Measurements from ENCODE around the gene CGB3. TPM values are rescaled to one million over a fixed set of nuclear protein-coding genes. Genes with fewer than 3 reads are reported as not detected.

Gene CGB3
- polyA plus RNA-seq, 1 donor (not counting 4 experiments of a cell fraction or from before 2014, with no cell fraction given) = not detected

GRCh38 chr19:49010453-49010852, 13.7 kb downstream of the CGB3 start:
- Histone ChIP-seq H3K27ac (ENCODE audit: control insufficient read depth, insufficient read depth, low read length) (no peak overlapping the region), H3K9ac (ENCODE audit: control insufficient read depth, extremely low read depth, insufficient read depth, low read length) (no peak overlapping the region), H3K4me2 (ENCODE audit: control insufficient read depth, extremely low read depth, insufficient read depth, low read depth, low read length) (no peak overlapping the region), H3K27me3 (ENCODE audit: control insufficient read depth, extremely low read depth, insufficient read depth, low read length) (no peaks in the 10 kb centered on the region), H3K36me3 (ENCODE audit: control insufficient read depth in 2 of 2, extremely low read depth in 1 of 2, insufficient read depth in 2 of 2, low read length in 2 of 2) (peaks cover 26 to 38% of the 10 kb centered on the region in 2 experiments), H3K4me3 (ENCODE audit: control insufficient read depth in 2 of 3, extremely low read depth in 1 of 3, insufficient read depth in 2 of 3, low read depth in 1 of 3, low read length in 3 of 3) (no peak overlapping the region), H3K79me2 (ENCODE audit: control insufficient read depth, insufficient read depth, low read length) (no peaks in the 10 kb centered on the region), H4K20me1 (ENCODE audit: control insufficient read depth, extremely low read depth, insufficient read depth, low read length) (no peaks in the 10 kb centered on the region), H2AFZ (ENCODE audit: control insufficient read depth, low read length) (no peak overlapping the region), H3K9me3 (ENCODE audit: control insufficient read depth, low read depth, low read length) (no peaks in the 10 kb centered on the region), H3K4me1 (ENCODE audit: control insufficient read depth, extremely low read depth, insufficient read depth, low read length) (no peaks in the 10 kb centered on the region), H3K9me1 (ENCODE audit: control insufficient read depth, extremely low read depth, insufficient read depth, low read length) (no peaks in the 10 kb centered on the region)
- no peak for DNase-seq (ENCODE audit: low read depth, low spot score)
- FAIRE-seq = no peak
- TF ChIP-seq CTCF (optimal IDR thresholded peaks at IDR 0.05 in 1 of 3, IDR thresholded peaks at IDR 0.05 in 1 of 3, conservative IDR thresholded peaks at IDR 0.05 in 1 of 3; ENCODE audit: extremely low read depth in 1 of 3, insufficient read depth in 2 of 3, low read length in 3 of 3) (no peak), EZH2 (IDR thresholded peaks at IDR 0.05; ENCODE audit: low read length) (no peak)
- dilution Hi-C loops (cut with MboI; ENCODE audit: extremely low pct_ligation_motif_present, low sequenced_read_pairs) = no loop called here

GRCh38 chr19:49009828-49010227, 14.3 kb downstream of the CGB3 start:
- H3K4me2 ChIP-seq (ENCODE audit: control insufficient read depth, extremely low read depth, insufficient read depth, low read depth, low read length) = no peak overlapping the region
- peaks cover 26 to 39% of the 10 kb centered on the region in 2 experiments for H3K36me3 ChIP-seq (ENCODE audit: control insufficient read depth in 2 of 2, extremely low read depth in 1 of 2, insufficient read depth in 2 of 2, low read length in 2 of 2)
- H3K27me3 ChIP-seq (ENCODE audit: control insufficient read depth, extremely low read depth, insufficient read depth, low read length) = no peaks in the 10 kb centered on the region
- no peak overlapping the region for H2AFZ ChIP-seq (ENCODE audit: control insufficient read depth, low read length)
- FAIRE-seq (no peak), DNase-seq (ENCODE audit: low read depth, low spot score) (no peak)
- no peaks in the 10 kb centered on the region for H3K9me3 ChIP-seq (ENCODE audit: control insufficient read depth, low read depth, low read length)
- H3K27ac ChIP-seq (ENCODE audit: control insufficient read depth, insufficient read depth, low read length) = no peak overlapping the region
- no peak for TF ChIP-seq CTCF (optimal IDR thresholded peaks at IDR 0.05 in 1 of 3, IDR thresholded peaks at IDR 0.05 in 1 of 3, conservative IDR thresholded peaks at IDR 0.05 in 1 of 3; ENCODE audit: extremely low read depth in 1 of 3, insufficient read depth in 2 of 3, low read length in 3 of 3)
- TF ChIP-seq EZH2 (IDR thresholded peaks at IDR 0.05; ENCODE audit: low read length) = no peak
- no peaks in the 10 kb centered on the region for H3K9me1 ChIP-seq (ENCODE audit: control insufficient read depth, extremely low read depth, insufficient read depth, low read length)
- H3K9ac ChIP-seq (ENCODE audit: control insufficient read depth, extremely low read depth, insufficient read depth, low read length) = no peak overlapping the region
- H3K79me2 ChIP-seq (ENCODE audit: control insufficient read depth, insufficient read depth, low read length) = no peaks in the 10 kb centered on the region
- H3K4me3 ChIP-seq (ENCODE audit: control insufficient read depth in 2 of 3, extremely low read depth in 1 of 3, insufficient read depth in 2 of 3, low read depth in 1 of 3, low read length in 3 of 3) = no peak overlapping the region
- dilution Hi-C loops (cut with MboI; ENCODE audit: extremely low pct_ligation_motif_present, low sequenced_read_pairs) = no loop called here
- H4K20me1 ChIP-seq (ENCODE audit: control insufficient read depth, extremely low read depth, insufficient read depth, low read length) = no peaks in the 10 kb centered on the region
- H3K4me1 ChIP-seq (ENCODE audit: control insufficient read depth, extremely low read depth, insufficient read depth, low read length) = no peaks in the 10 kb centered on the region

Measured in keratinocyte (primary cell).